ENCODE data around the gene PTPRN2.
"Not testable (repeated sequence)": the region's sequence is repeated elsewhere in the genome, so short reads cannot be mapped to it uniquely, and the experiment has no call there.

The PTPRN2 gene

DNA sequence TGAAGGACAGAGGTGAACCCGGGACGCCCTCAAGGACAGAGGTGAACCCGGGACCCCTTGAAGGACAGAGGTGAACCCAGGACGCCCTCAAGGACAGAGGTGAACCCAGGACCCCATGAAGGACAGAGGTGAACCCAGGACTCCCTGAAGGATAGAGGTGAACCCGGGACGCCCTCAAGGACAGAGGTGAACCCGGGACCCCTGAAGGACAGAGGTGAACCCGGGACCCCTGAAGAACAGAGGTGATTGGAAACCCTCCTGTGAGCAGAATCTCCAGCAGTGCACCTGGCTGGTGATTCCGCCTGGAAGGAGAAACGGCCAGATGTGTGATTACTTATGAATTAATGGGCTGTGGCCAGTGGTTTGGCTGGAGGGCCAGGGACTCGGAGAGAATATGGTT, 272.3 kb downstream of the PTPRN2 start:
- DNase-seq: no peak

DNA sequence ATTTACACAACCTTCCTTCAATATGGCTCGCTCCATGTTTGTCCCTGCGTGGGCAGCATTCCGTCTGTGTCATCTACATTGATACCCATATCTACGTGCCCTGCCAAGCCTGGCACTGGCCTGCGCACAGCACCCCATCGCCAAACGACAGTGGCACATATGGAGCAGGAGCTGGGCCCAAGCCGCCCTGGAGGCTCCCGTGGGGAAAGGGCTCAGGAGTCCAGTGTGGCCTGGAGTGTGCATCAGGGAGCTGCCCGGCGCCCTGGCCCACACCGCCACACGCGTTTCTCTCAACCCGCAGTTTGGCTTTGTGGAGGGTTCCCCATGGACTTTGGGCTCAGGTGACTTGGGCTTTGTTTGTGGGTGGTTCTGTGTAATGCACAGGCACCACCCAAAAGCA, 273.2 kb downstream of the PTPRN2 start:
- no peak for DNase-seq

DNA sequence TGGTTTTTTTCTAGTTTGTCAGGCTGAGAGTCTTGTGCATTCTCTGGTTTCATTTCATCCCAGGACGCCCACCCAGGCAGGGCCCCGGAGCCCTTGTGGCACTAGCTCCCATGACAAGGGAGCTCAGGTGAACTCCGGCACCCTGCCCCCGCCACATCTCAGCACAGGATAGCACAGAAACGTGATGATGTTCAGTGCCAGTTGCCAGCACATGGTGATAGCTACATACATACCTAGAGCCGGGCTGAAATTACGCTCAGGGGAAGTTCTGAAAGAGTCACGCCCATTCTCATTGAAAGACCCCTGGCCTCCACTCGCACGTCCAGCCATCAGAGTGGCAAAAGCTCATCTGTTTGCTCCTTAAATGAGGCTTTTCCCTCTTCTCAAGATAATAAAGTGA, 273.7 kb downstream of the PTPRN2 start:
- DNase-seq: no peak

DNA sequence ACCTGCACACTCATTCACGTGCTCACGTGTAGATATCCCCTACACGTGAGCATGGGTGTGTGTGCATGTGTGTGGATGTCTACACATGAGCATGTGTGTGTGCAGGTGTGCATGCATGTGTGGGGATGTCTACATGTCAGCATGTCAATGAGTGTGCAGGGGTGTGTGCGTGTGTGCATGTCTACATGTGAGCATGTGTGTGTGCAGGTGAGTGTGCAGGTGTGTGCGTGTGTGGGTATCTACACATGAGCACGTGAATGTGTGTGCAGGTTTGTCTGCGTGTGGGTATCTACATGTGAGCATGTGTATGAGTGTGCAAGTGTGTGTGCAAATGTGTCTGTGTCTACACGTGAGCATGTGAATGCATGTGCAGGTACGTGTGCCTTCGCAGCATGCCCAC, 274.8 kb downstream of the PTPRN2 start:
- no peak for DNase-seq

DNA sequence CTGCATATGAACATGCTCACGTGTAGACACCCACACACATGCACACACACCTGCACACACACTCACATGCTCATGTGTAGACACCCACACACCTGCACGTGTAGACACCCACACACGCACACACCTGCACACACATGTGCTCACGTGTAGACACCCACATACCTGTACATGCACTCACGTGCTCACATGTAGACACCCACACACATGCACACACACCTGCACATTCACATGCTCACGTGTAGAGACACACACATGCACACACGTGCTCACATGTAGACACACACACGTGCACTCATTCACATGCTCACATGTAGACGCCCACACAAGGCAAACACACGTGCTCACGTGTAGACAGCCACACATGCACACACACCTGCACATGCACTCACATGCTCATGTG, 275.8 kb downstream of the PTPRN2 start:
- DNase-seq: no peak

DNA sequence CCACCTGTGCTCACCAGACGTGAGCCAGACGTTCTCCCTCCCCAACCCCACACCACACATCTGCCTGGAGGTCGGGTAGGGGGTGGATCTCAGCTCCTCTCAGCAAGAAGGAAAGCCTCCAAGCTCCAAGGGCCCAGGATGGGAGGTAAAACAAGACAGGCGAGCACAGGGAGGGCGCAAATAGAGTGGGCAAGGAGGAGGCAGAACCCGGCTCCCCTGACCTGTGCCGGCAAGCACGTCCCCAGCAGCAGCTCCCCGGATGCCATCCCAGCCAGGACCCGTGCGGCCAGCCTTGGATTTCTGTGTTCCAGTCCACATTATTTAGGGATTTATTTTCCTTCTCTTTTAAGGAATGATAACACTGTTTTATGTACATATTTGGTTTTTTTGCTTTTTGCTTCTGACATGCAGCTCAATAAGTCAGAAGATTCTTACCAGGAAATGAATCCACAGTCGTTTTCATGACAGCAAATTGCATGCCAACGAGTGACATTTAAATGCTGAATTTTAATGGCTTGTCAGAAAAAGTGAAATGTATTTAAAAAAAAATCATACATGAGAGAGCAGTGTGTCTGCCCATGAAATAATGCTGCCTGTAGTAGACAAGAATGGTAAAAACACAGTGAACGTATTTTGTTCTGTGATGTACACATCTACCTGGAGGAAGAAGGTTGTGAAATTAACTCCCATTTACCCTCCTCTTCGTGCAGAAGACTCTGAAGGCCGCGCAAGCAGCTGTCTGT, 276.5 kb downstream of the PTPRN2 start:
- DNase-seq: no peak

DNA sequence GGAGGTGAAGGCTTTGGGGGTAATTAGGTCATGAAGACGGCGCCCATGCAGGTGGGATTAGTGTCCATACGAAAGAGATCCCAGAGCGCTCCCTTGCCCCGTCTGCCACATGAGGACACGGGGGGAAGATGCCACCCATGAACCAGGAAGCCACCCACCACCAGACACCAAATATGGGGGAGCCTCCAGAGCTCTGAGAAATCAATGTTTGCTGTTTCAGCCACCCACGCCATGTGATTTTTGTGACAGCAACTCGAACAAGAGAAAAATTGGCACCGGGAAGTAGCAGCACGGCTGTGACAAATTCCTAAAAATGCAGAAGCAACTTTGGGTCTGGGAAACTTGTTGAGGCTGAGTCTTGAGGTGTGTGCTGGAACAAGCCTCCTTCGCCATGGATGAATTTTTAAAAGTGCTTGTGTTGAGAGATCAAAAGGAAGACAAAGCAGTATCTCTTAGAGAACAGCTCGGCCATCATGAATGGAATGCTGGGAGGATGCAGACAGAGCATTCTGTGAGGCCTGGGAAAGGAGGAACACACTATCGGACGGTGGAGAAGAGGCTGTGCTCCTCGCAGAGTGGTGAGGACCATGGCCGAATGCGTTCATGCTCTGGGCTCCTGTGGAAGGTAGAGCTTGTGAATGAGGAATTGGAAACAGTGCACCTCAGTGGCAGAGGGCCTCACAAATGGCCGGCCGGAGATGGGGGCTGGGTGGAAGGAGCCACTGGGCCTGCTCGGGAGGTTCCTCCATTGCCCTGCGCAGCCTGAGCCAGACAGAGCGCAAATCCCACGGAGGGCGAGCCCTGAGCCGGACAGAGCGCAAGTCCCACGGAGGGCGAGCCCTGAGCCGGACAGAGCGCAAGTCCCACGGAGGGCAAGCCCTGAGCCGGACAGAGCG, 277.5 kb downstream of the PTPRN2 start:
- DNase-seq: no peak

DNA sequence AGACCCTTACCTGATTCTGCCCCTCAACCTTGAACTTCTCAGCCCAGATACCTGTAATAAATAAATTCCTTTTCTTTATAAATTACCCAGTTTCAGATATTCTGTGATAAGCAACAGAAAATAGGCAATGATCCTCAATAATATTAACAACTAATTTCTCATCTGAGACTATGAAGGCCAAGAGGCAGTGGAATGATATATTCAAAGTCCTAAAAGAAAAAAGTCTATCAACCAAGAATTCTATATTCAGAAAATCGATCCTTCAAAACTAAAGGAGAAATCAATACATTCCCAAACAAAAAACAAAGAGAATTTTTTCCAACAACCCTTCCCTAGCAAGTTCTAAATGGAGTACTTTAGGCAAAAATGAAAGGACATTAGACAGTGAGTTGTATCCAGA, 279.6 kb downstream of the PTPRN2 start:
- no peak for DNase-seq

DNA sequence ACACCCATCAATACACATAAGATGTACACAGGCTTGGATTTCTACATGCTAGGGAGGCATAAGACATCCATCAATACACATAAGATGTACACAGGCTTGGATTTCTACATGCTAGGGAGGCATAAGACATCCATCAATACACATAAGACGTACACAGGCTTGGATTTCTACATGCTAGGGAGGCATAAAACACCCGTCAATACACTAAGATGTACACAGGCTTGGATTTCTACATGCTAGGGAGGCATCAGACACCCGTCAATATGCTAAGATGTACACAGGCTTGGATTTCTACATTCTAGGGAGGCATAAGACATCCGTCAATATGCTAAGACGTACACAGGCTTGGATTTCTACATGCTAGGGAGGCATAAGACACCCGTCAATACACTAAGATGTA, 283.6 kb downstream of the PTPRN2 start:
- not testable (repeated sequence) for DNase-seq

DNA sequence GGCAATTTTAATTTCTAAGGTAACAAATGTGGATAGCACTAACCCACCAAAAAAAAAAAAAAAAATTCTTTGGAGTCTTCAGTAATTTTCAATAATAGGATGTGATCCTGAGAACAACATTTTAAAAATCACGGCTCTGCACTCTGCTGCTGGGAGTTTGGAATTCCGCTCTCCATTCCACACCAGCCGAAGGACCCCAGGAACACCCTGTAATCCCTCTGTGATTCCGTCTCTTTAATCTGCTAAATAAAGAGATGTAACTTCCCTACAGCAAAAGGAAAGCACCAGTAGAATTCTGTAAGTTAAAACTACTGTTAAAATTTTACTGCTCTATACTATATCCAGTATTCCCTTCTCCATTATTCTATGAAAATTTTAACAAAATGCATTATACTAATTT, 284.5 kb downstream of the PTPRN2 start:
- no peak for DNase-seq

DNA sequence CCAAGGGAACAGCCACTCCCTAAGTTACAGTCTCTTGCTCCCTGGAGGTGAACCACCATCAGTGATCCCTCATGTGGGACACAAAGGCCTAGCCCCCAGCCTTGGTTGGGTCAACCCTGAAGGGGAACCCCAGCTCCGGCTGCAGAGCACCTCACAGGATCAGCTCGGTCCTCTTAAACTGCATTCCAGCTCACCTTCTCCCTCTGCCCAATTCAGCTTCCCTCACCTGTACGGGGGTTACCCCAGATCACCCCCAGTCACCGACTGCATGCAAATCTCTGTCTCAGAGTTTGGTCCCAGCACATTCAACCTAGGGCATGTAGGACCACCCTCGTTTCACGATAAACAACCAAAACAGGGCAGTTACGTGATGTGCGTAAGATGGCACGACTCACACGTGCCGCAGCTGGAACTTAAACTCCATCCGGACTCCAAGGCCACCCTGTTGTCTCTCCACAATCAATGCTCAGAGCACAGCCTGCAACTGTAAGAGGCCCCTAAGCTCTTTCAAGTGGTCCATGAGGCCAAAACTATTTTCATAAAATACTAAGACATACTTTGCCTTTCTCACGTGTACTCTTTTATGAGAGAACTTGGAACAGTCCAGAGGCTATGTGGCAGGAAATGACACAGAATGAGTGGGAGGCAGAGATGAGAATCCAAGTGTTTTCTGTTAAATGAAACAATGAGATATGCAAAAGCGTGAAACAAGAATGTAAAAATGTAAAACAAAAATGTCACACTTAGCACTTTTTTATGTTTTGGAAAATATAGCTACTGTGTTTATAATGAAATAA, 285.2 kb downstream of the PTPRN2 start:
- no peak for DNase-seq

DNA sequence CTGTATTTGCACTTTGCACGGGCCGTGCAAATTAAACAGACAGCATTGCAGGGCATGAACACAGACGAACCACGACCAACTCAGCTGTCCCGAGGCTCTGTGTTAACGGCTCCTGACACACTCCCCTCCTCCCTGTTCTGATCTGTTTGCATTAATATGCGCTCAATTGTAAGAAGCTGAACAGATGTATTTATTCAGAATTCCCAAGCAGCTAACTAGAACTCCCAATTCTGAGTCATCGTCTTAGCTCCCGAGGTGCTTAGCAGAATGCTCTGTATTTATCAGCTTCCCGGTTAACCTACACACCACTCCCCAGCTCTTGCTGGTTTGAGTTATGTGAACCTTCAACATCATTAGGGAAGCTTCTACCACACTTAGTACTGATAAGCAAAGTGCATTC, 286.4 kb downstream of the PTPRN2 start:
- DNase-seq: no peak

DNA sequence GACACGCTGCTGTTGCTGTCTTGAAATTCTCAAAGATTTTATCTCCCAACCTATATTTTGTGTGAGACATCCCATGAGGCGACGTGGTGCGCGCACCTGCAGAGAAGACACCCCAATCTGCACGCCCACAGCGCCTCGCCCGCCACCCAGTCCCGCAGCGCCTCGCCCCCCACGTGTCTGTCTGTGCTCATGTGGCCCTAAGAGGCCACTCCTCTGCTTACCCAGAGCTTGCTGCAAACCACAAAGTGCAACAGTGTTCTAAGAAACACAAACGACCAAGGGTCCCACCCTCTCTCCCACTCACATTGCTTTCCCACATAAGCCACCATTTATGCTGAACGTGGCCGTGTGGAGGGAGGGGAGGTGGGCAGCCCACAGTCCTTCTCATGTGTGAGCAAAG, 287.2 kb downstream of the PTPRN2 start:
- no peak for DNase-seq

DNA sequence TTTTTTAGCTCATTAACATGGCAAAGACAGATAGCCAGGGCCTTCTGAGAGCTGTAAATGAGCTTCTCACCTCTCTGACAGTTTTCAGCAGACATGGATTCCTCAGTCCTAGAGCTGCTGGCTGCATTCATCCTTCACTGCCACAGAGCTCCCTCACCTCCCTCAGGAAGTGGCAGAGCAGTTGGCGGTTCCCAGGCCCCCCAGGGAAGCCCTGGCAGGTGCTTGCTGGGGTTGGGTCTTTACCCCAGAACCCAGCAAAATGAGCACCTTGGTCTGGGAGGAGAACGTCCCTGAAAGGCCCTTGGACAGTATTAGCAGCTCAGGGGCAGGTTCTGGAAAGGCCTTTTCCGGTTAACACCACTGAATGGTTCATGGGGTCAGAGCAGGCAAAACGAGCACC, 288.0 kb downstream of the PTPRN2 start:
- no peak for DNase-seq

DNA sequence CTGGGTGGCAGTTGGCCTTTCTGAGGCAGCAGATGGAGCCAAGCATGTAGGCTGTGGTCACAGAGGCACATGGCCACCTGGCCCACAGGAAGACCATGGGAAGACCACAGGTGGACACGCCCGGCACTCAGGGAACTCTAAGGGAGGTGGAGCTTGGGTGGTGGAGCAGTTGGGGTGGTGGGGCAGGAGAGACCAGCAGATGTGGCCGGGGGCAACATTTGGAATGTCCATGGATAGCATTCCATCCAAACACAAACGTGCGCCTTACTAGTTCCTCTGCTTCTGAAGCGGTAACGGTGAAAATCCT, 290.9 kb downstream of the PTPRN2 start:
- no peak for DNase-seq

DNA sequence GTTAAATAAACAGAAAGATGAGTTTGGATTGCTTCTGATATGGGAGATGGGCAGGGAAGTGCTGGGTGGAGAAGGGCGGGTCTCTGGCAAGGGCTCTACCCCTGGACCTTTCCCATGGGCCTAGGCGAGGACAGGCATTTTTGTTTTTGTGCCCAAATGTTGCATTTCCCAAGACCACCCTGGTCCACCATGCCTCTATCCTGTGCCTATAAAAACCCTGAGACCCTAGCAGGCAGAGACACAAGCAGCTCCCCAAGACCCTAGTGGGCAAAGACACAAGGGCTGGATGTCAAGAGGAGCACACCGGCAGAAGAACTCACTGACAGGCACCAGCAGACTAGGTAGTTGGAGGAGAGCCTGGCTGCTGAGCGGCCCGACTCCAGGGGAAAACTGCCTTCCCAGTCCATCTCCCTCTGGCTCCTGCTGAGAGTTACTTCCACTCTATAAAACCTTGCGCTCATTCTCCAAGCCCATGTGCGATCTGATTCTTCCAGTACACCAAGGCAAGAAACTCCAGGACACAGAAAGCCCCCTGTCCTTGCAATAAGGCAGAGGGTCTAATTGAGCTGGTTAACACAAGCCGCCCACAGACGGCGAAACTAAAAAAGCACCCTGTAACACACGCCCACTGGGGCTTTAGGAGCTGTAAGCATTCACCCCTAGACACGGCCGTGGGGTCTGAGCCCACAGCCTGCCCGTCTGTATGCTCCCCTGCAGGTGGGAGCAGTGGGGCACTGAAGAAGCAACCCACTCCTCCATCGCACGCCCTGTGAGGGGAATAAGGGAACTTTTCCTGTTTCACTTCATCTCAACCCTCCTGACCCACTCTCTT, 291.4 kb downstream of the PTPRN2 start:
- no peak for DNase-seq

DNA sequence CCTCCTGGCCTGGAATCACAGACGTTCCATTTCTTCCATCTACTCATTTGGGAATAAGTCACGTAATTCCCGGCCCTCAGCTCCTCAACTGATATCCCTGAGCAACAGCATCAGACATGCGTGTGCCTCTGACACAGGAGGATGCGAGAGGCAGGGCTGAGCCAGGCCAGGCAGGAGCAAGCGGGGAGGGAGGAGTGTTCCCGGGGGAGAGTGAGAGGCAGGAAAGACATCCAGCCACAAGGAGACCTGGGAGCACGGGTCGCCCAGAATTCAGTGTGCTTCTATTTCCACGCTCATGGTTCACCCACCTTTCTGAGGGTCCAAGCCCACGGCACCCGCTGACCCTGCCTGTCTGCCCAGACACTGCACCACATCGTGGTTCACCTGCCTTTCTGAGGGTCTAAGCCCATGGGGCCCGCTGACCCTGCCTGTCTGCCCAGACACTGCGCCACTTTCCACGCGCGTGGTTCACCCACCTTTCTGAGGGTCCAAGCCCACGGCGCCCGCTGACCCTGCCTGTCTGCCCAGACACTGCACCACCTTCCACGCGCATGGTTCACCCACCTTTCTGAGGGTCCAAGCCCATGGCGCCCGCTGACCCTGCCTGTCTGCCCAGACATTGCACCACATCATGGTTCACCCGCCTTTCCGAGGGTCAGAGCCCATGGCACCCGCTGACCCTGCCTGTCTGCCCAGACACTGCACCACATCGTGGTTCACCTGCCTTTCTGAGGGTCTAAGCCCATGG, 293.0 kb downstream of the PTPRN2 start:
- DNase-seq: not testable (repeated sequence)

DNA sequence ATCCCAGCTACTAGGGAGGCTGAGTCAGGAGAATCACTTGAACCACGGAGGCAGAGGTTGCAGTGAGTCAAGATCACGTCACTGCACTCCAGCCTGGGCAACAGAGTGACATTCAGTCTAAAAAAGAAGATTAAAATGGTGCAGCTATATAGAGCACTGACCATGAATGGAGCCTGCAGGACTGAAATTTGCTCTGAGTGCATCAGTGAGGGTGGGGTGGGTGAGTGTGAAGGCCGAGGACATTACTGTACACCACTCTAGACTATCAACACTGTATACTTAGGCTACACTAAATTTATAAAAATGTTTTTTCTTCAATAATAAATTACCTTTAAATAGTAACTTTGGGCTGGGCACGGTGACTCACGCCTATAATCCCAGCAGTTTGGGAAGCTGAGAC, 294.7 kb downstream of the PTPRN2 start:
- no peak for DNase-seq

DNA sequence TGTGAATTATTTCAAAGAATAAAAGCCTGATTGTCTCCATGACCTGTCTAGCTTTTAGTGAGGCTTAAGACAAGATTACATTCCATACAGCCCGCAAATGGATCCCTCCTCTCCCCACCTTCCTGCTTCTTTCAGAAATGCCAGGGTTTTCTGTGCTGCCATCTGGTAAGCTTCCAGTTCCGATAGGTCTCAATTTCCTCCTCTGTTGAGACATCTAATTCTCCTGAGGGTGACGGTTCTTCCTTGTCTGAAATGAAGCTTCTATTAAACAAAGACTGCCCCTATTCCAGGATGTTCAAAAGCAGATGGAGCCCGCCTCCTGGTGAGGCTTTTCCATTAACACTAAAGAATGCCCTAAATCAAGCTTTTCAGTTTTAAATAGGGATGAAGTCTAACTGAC, 295.6 kb downstream of the PTPRN2 start:
- no peak for DNase-seq

DNA sequence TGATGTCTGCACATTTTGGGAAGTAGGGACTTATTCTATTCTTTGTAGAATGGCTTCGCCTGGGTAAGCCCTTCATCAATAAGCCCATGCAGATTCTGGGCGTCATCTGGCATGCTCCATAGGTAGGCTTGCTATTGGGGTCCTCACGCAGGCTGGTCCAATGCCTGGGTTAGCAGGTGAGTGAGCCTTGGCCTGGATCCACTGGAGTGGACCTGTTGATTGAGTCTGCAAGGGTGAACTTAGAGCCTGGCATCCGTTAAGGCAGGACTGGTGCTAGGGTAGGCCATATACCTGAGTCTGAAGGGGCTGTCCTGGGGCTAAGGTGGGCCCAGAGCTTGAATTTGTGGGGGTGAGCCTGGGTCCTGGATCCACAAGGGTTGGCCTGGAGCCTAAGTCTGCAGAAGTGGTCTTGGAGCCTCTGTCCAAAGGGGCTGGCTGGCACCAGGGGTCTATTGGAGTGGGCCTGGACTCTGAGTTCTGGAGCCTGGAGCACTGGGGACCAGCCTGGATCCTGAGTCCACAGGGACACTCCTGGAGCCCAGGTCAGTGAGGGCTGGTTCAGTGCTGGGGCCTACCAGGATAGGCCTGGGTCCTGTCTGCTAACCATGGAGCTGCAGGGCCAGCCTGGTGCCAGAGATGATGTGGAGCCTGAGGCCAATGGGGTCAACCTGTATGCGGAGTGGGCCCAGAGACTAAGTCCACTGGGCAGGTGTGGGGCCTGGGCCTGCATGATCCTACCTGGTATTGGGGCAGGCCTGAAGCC, 297.7 kb downstream of the PTPRN2 start:
- no peak for DNase-seq

DNA sequence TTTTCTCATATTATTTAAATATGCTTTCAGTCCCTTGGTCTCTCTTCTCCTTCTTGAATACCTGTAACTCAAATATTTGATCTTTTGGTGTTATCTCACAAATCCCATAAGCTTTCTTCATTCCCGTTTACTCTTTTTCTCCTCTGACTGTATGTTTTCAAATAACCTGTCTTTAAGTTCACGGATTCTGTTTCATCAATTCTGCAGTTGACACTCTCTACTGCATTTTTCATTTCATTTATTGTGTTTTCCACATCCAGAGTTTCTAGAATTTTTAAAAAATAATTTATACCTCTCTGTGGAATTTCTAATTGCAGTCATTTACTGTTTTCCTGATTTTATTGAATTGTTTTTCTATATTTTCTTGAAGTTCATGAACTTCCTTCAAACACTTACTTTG, 298.4 kb downstream of the PTPRN2 start:
- DNase-seq: no peak

Measured in NCI-H146 (cell line).